ENCODE results near the gene TH.

The TH gene

GRCh38 chr11:2176389-2176900 is 4.8 kb upstream of the TH start:
- DNase-seq = no peak

DNA sequence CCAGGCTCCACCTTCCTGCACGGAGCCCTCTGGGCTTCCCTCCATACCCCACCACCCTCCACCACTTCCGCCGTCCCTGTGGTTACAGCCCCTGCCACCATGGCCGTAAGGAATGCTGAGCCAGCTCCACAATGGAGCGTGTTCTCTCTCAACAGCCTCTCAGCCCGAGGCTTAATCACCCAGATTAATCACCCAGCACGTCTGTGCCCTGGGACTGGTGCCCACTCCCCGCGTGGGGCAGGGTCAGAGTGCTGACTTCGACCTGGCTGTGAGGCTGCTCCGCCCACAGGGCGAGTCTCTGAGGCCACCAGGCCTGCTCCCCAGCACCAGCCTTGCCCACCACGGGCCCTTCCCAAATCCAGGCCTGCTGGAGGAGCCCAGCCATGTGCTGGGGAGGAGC is 4.0 kb upstream of the TH start:
- DNase-seq = no peak

GRCh38 chr11:2174361-2174760 is 2.7 kb upstream of the TH start:
- no peak for DNase-seq

DNA sequence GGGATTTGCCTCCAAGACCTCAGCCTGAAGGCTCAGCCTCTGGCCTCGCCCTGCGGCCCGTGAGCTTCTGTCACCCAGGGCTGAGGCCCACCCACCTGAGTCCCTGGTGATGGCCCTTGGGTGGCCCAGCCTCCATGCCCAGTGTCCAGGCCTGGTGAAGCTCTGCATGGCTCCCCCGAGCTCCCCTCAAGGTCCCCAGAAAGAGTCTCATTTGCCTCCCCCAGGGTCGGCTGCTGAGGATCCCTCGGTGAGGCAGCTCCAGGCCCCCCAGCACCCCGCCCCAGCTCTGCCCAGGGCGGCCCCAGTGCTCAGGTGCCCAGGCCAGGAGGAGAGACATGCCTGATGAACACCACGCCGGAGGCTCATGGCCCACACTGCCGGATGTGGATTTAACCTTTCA is 2.1 kb upstream of the TH start:
- no peak for DNase-seq

GRCh38 chr11:2173150-2173693 is 1.6 kb upstream of the TH start:
- no peak for DNase-seq

DNA sequence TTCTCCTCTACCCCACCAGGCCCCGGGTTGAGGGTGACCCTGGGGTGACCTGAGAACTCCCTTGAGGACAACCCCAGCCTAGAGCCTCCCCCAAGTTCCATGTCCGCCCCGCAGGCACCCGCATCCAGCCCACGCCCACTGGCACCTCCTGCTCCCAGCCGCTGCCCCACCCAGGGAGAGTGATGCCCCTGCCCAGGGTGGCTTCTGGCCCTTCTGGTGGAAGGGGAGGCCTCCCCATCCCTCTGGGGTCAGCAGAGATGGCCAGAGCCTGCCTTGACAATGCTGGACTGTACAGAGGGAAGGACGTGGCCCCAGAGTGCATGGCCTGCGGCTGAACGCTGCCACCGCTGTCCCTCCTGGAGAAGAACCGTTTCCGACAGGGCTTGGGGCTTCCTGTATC is 1.1 kb upstream of the TH start:
- DNase-seq = no peak

- no peak for DNase-seq
These were observed 1.7 kb downstream of the TH start for GRCh38 chr11:2169626-2170570.

DNA sequence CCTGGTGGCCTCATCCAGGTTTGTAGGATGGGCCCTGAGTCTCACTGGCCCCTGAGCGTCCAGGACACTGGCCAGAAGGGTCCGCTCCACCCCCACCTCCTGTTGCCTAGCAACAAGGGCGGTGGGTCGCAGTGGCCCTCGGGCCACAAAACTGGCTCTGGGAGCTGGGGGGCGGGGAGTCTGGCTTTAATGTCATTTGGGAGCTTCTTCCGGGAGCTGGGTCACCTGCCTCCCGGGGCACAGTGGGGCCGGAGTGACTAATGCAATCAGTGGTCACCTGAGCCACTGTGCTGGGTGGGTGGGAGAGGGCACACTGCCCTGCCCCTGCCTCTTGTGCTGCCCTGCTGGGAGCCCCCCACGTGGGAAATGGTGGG is 2.6 kb downstream of the TH start:
- DNase-seq = no peak

DNA sequence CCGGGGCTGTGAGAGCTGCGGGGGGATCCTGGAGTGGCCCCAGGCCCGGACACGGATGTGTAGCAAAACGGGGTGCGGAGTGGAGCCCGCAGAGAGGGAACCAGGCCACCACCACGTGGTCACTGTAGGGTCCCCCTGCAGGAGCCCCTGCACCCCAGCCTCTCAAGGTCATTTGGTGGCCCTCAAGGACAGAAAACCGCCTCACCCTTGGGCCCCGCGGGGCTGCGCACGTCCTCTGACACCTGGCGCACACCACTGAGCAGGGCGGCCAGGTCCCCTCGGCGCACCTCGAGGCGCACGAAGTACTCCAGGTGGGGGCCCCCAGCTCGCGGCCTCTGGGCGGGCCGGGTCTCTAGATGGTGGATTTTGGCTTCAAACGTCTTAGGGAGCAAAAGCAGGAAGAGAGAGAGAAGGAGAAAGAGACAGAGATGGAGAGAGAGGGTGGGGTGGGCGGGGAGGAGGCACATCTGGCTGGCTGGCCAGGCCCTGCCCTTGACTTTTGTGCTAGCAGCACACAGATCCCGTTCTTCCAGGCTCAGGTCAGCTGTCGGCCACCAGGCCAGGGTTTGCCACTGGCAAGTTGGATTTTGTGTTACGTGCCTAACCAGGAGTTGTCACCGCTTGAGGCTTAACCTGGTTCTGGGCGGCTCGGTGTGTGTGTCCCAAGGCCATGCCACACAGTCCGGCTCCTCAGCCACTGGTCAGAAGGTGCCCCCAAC is 3.2 kb downstream of the TH start:
- DNase-seq = no peak

- DNase-seq = no peak
These were observed 4.2 kb downstream of the TH start for GRCh38 chr11:2167141-2168045.

DNA sequence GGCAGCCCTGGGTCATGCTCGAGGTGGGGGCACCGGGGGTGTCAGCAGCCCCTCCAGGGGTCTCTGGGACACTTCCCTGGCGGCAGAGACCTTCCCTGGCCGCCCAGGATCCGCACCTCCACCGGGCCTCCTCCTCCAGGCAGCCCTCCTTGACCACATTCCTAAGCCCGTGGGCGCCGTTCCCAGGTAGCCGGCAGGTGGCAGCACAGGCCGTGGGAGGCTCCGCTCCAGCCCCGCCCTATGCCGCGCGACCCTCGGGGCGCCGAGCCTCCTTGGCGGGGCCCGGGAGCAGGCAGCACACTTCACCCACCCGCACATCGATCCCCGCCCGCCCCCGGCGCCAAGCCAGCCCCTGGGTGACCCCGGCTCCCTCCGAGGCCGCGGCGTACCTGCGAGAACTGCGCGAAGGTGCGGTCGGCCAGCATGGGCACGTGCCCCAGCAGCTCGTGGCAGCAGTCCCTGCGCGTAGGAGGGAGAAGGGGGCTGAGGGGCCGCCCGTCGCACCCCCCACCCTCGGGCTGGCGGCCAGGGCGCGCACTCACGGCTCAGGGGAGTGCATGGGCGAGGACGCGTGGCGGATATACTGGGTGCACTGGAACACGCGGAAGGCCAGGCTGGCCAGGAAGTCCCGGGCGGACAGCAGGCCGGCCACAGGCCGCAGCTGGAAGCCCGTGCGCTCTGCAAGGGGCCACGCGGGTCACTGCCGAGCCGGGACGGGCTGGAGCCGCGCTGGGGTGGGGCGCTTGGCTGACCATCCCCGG is 5.3 kb downstream of the TH start:
- DNase-seq = peak; percentile 38

DNA sequence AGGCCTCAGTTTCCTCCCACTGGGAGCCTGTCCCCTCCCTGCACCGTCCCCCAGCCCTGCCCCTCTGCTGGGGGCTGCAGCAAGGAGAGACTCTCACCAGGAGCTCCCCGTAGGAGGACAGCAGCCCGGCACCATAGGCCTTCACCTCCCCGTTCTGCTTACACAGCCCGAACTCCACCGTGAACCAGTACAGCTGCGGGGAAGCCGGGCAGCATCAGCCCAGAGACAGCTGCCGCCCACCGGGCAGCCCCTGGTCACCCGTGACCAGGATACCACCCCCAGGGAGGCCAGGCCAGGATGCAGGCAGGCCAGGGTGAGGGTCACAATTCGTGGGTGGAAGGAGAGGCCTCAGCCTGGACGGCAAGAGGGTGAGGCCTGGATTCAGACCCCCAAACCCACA is 6.0 kb downstream of the TH start:
- no peak for DNase-seq

DNA sequence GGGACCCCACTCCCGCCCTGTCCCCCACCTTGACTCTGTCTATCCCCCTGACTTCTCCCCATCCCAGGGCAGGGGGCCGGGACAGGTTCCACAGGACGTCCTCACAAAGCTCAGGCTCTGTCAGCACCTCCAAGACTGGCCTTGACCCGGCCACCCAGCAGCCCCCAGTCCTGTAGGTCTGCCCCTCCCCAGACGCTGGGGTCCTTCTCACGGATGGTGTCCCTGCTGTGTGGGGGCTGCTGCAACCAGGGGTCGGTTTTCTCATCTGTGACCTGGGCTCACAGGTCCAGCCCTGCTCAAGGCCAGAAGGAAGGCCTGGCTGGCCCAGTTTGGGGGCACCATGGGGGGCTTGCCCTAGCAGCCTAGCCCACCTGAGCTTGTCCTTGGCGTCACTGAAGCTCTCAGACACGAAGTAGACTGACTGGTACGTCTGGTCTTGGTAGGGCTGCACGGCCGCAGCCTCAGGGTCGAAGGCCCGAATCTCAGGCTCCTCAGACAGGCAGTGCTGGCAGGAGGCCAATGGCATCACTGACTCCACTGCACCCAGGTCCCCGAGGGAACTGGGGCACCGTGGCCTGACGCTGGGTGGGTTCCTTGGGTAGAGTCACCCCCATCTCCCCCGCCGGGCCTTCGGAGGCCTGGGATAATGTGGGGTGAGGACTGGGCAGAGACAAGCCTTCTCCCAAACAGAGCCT is 6.6 kb downstream of the TH start:
- DNase-seq = no peak

DNA sequence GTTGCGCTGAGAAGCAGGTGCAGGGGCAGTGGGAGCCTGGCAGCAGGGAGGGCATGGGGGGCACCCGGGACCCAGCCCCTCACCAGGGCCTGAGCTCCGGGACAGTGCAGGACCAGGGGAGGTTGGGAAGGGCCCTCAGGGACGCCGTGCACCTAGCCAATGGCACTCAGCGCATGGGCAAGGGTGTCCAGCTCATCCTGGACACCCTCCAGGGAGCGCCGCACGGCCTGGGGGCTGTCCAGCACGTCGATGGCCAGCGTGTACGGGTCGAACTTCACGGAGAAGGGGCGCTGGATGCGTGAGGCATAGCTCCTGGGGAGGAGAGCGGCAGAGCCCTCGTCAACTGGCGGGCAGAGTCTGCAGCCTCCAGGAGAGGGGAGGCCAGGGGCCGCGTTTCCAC is 7.5 kb downstream of the TH start:
- no peak for DNase-seq

GRCh38 chr11:2163428-2163978 is 8.1 kb downstream of the TH start:
- no peak for DNase-seq

DNA sequence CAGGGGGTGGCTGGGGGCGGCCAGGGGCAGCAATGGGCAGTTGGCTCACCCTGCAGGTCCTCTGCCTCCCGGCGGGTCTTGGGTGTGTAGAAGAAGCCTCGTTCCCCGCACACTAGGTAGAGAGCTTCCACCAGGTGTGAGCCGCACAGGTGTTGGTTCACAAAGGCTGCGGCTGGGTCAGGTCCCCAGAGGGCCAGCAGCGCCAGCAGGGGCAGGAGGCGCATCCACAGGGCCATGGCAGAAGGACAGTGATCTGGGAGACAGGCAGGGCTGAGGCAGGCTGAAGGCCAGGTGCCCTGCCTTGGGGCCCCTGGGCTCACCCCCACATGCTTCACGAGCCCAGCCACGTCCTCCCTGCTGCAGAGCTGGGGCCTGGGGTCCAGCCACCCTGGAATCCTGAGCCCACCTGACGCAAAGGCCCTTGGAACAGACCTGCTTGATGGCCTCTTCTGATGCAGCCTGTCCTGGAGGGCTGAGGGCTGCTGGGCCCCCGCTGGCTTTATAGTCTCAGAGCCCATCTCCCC is 10.8 kb downstream of the TH start, which contains the start of gene INS:
INS (minus strand) TSS at position 474 of the 524 bp plus-strand sequence; CDS start at position 236, 238 bp downstream.
- no peak for DNase-seq

DNA sequence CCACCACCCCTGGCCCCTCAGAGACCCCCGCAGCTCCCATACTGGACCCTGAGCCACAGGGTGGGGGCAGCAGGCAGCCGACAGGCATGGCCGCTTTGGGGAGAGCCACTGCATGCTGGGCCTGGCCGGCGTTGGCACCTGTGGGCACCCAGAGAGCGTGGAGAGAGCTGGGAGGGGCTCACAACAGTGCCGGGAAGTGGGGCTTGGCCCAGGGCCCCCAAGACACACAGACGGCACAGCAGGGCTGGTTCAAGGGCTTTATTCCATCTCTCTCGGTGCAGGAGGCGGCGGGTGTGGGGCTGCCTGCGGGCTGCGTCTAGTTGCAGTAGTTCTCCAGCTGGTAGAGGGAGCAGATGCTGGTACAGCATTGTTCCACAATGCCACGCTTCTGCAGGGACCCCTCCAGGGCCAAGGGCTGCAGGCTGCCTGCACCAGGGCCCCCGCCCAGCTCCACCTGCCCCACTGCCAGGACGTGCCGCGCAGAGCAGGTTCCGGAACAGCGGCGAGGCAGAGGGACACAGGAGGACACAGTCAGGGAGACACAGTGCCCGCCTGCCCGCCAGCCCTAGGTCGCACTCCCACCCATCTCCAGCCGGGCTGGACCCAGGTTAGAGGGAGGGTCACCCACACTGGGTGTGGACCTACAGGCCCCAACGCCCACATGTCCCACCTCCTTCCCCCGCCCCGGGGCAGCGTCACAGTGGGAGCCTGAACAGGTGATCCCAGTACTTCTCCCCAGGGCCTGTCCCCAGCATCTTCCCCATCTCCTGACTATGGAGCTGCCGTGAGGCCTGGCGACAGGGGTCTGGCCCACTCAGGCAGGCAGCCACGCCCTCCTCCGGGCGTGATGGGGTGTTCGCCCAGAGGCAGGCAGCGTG is 11.8 kb downstream of the TH start:
- no peak for DNase-seq

DNA sequence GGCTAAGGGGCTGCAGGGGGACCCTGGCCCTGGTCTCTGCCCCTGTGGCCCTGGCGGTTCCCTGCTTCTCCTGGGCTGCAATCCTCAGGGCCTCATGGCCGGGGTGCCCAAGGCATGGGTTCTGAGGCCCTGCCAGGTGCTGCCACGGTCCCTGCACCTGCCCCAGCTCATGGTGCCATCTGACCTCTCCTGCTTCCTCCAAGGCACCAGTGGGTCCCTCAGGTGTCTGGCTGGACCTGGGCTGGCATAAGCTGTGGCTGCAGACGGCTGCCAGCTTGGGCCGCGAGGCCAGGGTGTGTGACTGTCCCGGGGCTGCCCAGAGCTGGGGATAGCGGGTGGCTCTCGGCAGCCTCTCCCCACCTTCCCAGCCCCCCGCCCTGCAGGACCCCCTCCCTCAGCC is 12.6 kb downstream of the TH start:
- DNase-seq = no peak

DNA sequence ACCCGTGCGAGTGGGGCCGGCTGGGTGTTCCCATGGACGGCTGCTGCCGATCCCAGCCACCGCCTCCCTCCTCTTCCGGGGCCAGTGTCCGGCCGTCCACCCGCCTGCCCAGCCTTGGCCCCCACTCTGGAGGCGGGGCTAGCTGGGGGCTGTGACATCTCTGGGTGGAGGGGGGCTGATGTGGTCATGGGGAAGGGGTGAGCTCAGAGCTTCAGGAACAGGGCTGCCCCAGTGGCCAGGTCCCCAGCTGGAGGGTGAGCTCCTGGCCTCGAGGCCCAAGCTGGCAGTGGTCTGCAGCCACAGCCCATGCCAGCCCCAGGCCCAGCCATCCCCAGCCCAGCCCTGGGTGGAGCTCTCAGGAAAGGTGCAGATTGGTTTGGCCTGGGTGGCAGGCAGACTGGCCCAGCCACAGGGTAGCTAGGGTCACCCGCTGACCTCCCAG is 13.3 kb downstream of the TH start:
- no peak for DNase-seq
